ENCODE results near the gene TNC.

The TNC gene

DNA sequence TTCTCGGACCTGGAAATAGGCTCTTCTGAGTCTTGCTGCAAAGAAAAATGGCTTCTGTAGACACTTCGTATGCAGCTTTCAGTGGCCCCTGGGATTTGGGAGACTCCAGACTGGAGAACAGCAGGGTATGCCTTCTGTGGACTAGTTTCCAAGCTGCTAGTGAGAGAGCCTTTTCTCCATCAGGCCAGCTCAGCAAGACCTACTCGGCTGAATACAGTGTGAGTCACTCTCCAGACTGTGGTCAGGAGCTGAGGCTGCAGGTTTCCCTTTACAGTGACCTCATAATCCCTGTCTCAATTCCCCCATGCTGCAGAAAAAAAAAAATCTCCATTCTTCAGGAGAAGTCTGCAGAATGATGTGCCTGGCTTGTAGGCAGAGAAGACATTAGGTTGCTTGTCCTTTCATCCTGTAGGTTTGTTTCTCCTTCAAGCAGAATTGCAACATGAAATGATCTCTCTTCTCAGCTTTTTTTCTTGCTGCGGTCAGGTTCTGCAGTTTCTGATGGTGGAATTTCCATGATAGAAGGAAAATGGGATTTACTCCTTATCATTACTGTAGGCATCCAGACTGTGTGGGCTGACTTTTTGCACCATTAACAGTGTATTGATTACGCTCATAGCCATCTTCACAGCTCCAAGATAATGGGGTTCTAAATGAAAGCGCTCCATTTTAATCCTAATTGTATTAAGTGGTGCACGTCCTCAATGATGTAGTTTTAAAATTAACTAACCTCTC, 109.3 kb downstream of the TNC start:
- peak; percentile 85 for DNase-seq (ENCODE audit: low spot score)

DNA sequence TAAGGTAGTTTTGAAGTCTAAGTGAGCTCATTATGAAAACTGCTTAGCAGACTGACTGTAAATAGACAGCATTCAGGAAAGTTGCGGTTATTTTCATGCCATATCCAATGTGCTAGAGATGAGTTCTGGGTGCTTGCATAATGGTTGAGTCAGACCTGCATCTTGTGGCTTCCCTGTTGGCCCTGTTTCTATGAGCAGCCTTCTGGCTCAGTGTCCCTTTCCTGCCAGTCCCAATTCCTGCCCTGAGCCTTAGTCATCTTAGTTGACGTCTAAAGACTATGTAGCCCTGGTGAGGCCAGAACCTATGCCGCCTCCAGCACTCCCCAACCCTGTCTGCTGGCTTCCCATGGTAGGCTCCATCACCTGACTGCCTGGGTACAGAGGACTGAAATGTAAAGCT, 111.3 kb downstream of the TNC start:
- peak; percentile 20 for DNase-seq (ENCODE audit: low spot score)

DNA sequence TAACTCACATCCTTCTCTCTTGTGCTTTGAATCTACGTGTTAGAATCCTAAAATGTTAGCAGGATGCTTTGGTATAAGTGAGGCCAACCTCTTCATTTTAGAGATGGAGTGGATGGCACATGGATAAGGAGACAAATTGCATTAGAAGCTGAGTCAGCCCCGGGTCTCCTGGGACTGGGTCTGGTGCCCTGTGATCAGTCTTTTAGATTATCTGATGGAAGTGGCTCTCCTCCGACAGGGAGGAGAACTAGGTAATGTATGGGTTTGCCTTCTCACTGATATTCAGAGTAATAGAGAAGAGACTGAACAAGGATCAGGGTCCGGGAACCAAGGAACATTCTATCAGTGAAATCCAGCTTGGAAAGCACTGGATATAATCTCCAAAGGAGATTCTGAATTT, 112.6 kb downstream of the TNC start:
- DNase-seq (ENCODE audit: low spot score): no peak

DNA sequence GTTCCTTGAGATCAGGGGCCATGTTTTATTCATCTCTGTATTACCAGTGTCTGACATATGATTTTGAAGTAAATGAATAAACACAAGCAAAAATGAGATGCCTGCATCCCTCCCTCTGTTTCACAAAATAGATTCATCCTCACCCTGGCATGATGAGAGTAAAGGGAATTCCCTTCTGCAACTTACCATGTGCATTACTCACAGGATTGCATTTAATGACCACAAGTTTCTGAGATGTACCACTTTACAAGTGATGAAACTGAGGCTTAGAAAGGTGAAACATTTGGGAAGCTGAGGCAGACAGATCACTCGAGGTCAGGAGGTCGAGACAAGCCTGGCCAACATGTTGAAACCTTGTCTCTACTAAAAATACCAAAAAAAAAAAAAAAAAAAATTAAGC, 113.4 kb downstream of the TNC start:
- DNase-seq (ENCODE audit: low spot score): no peak

DNA sequence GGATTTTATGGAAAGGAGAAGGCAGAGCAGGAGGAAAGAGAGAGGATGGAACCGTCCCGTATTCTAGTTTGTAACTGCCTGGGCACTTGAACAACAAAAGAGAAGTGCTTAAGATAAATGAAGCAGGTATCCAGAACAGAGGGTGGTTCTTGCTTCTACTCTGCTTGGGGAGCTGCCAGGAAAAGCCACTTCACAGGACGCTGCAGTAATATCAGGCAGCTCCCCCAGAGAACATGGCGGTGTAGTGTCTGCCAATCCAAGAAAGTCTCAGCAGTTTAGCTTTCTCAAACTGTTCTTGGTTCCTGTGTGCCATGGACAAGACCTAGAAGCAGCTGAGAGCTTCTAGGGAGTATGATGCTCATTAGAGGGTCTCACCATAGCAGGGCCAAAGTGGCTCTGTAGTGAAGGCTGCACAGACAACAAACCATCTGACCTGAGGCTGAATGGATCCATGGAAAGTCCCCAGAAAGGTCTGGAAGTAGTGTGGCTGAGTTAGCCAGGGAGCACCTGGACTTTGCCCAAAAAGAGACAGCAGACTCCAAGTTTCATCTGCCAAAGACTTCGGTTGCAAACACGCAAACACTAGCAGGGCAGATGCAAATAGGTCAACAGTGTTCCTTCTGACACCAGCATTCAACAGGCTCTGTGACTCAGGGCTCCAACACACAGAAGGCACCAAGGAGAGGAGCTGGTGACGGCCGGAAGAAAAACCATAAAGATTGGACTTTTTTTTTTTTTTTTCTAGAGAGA, 115.4 kb downstream of the TNC start:
- DNase-seq (ENCODE audit: low spot score): no peak

DNA sequence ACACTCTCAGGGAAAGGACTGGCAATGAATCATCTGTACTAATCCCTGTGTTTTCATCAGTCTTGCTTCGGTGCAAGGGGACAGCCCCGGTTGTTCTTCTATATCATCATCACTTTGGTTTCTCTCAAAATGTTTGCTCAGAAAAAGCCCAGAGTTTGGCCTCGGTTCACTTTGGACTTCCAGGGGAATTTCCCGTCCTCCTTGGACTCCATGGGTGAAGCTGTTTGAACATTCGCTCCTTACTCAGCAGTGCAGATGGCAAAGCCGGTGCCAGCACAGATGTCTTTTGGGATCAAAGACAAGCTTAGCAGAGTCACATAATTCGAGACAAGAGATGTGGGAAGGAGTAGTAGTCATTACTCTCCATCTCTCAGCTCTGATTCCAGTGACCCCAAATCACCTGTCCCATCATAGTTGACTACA, 117.7 kb downstream of the TNC start:
- no peak for DNase-seq (ENCODE audit: low spot score)

DNA sequence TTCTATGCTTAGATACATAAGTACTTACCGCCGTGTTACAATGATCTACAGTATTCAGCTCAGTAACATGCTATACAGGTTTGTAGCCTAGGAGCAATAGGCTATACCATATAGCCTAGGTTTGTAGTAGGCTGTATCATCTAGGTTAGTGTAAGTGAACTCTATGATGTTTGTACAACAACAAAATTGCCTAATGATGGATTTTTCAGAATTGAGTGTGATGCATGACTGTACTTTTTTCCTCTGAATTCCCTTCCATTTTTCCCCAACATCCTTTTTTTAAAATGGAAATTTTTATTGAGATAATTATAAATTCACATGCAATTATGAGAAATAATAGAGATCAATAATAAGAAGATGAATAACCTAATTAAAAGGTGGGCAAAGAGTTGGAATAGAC, 119.6 kb downstream of the TNC start:
- no peak for DNase-seq (ENCODE audit: low spot score)

DNA sequence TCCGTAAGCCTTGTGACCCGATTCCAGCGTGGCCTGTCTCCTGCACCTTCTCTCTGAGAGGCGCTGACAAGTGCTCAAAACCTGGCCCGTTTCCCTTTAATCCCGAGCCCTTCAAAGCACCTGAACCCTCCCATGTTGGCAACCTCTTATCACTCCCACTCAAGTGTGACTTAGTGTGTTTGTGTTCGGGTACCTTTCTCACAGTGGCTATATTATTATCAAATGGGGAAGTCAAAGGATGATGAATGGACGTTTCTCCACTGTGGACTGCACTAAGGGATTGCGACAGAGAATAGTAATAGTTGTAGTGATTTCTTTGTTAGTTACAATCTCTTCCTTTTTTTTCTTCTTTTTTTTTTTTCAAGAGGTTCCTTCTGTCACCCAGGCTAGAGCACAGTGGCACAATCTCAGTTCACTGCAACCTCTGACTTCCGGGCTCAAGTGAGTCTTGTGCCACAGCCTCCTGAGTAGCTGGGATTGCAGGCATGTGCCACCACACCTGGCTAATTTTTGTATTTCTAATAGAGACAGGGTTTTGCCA, 122.2 kb downstream of the TNC start:
- DNase-seq (ENCODE audit: low spot score): no peak

DNA sequence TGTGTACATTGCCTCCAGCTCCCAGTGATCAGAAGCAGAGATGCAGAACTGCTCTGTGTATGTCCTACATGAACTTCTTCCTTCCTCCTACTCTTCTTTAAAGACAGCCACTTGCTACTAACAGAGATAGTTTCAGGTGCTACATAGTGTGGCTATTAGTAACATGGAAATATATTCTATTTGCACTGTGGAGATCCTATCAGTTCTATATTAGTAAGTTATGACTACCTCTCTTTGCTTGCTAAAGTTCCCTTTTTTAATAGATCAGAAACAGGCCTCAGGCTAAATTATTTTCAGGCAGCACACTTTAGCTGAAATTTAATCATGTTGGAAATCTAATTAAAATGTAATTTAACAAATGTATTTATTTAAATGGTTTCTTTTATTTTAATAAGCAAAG, 123.2 kb downstream of the TNC start:
- DNase-seq (ENCODE audit: low spot score): no peak

DNA sequence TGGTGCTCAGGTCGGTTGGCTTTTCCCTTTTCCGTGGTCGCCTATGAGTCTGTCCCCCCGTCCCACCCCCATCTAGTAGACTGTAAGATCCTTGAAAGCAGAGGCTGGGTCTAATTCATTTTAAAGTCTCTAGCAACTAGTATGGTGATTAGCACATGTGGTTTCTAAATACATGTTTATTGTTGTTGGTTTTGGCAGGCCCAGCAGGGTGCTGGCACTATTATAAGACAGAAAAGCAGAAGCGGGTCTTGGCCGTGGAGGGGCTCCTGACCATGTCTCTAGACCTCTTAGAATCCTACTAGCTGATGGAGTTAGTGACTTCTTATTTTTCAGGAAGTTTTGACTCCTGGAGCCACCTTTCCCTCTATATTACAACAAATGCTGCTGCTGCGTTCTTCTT, 126.1 kb downstream of the TNC start:
- no peak for DNase-seq (ENCODE audit: low spot score)

DNA sequence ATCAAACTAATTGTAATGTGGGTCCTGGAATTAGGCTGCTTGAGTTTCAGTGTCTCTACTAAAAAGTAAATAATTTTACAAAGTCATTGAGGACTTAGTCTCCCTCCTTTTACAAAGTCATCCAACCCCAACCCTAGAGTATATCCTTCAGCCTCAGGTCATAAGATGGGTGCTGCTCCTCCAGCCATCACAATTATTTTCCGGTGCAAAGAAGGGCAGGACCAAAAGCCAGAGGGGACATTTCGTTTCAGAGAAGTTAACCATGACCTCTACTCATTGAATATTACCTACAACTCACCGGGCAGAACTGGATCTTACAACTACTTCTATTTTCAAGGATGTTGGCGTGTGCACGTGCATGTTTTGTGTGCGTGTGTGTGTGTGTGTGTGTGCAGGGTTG, 127.1 kb downstream of the TNC start:
- DNase-seq (ENCODE audit: low spot score): no peak

DNA sequence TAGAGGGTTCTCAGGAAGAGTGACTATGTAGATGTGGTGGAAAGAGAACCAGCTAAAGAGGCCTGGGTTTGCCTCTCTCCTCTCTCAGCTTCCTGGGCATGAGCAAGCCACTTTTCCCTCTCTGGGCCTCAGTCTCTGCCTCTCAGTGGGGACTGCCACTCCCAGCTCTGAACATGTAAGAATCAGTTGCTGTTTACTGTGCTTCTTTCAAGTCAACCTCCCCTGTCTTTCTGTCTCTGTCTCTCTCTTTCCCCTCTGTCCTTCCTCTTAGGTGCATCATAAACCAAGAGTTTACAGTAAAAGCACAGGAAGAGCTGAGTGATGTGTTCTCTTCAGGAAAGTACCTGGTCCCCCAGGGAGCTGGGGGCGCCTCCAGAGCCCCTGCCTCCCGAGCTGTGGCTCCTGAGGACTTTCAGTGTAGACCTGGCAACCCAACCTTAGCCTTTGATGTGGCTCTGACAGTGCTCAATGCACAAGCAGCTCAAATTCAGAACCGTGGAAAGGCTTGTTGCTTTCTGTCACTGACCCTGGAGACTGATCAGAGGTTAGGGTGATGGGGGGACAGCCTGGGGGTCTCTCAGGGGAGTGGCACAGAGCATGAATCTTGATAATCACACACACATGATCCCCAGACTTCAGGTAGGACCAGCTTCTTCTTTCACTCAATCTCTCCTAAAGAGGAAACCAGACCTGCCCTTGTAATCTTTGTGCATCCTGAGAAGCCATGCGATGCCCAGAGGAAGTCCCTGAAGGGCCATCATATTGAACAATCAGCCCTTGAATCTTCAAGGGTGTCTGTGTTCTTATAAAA, 128.2 kb downstream of the TNC start:
- DNase-seq (ENCODE audit: low spot score): no peak

DNA sequence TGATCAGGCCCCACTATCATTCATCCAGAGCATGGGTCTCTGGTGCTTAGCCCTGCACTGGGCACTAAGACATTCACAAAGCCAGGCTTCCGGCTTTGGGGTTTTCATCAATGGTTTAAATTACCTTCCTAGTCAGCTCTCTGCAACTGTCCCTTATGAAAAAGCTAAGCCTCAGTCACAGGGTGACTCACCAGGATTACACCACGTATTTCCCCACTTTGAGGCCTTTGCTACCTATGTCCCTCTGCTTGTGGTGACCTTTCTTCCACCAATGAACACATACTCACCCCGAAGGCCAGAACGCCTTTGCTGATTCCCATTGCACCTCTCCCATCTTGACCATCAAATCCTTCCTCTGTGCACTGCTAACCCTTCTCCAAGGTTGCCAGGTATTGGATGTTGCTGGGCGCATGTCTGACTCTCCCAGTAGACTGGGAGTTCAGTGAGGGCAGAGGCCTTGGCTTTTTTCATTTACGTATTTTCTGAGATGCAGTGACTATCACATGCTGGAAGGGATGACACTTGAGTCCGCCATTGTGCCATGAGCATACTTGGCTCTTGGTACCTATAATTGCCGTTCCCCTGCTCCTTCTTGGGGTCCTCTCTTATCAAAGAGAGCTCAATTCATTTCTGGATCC, 128.9 kb downstream of the TNC start:
- peak; percentile 24 for DNase-seq (ENCODE audit: low spot score)

DNA sequence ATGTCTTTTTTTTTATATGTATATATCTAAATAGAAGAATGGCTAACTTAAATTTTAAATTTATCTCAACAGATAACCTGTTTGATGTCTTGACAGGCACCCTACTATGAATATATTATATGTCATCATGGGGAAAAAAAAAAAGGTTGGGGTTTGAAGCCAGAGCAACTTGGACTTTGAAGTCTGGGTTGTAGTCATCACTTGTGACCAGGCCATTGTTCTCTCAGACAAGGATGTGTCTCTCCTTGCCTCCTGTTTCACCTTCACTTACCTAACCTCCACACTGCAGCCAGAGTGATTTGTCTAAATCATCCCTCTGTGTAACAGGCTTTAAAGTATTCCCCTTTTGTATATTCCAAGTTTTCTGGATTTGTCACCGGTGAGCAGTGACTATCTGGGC, 130.8 kb downstream of the TNC start:
- DNase-seq (ENCODE audit: low spot score): no peak

DNA sequence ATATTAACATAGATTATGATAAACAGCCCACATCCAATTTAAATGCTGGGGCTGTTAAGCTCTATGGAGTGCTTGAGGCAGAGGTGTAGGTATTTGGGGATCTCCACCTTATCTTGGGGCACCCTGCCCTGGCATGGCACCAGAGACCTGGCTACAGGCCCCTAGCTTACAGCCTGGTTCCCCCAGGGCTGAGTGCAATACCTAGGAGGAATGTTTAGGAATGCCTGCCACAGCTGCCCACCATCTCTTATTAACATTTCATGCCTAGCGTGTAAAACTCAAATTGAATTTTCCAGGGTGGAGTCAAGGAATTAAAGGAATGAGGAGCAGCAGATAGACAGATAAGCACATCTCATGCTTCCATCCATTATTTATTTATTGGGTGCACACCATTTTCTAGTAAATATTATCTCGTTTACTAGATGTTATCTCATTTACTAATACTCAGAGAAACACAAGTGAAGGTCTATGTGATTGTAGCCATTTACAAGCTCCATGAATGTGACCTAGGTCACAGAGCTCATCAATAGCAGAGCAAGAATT, 131.9 kb downstream of the TNC start:
- no peak for DNase-seq (ENCODE audit: low spot score)

DNA sequence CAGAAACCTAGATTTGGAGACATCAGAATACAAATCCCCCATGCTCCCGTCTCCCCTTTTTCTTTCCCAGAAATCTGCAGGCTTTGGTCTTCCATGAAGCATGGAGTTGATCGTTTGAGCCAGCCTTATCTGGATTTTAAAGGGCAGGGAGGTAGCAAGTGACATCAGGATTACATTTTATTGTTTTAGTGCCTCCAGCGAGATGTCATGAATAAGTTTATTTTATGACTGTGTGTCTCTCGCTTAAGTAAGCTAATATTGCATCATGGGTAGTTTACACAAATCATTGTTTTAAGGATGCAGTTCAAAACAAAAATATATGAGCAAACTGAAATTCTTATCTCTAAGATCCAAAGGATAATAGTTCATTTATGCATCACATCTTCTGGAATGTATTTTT, 136.9 kb downstream of the TNC start:
- DNase-seq (ENCODE audit: low spot score): no peak

DNA sequence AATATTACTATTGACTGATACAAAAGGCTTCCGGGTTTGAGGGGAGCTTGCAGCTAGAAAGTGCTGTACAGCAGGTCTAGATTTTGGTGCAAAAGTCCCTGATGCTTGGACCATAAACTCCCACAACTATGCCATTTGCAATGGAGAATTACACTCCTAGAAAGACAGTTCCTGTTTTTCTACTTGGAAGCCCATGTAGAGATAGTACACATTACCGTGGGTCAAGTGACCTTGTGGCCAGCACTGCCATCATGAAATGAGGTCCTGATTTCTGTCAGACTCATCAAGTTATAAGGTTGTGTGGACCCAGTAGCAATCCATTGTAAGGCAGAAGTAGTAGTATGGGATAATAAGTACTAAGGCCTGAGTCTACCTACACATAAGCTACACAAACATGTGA, 144.7 kb downstream of the TNC start:
- no peak for DNase-seq (ENCODE audit: low spot score)

DNA sequence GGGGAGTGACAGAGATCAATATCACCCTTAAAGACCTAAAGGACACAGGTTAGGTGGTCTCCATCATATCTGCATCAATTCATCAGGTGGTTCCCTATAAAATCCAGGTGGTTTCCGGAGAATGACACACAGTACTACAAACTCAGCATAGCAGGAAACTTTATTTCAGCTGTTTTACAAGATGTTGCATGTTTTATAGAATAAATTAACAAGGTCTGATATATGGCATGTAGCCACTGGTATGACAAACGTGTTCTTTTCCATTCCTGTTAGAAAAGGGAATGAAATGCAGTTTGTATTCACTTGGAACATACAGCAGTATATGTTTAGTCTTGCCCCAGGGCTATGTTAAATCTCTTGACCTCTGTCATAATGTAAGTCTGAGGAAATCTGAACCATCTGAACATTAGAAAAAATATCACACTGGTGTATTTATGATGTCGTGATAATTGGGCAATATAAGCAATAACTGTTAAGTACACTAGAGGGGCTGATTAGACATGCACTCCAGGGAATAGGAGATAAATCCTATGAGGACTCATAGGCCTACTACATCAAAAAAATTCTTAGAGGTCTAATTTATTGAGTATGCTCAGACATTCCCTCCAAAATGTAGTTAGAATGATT, 145.3 kb downstream of the TNC start:
- DNase-seq (ENCODE audit: low spot score): peak; percentile 9

Data from RKO (cell line).